Thyroid gland (tissue), 4 donors: ENCODE data around the gene CSMD2. TPM values are rescaled to one million over a fixed set of nuclear protein-coding genes. Genes with fewer than 3 reads are reported as not detected.

Experiments used
- DNase-seq, 2 donors: peaks; one replicate each; pipeline ENCODE4 v3.0.0-alpha.2; 2019
- H3K27ac ChIP-seq, 3 donors: fragments of 200-600 bp; sonication (generic); 1 replicate in 2 of 3; 2 replicates in 1 of 3; pipeline ENCODE4 v1.5.1; 2016 to 2019; ENCODE audit warnings: mild to moderate bottlenecking in 1 of 3, moderate library complexity in 1 of 3
- H3K27me3 ChIP-seq: fragments of 200-600 bp; sonication (generic); one replicate; pipeline ENCODE4 v1.5.1; 2019
- H3K36me3 ChIP-seq, 2 donors: fragments of 200-600 bp; sonication (generic); one replicate each; pipeline ENCODE4 v1.5.1; 2016 to 2019
- H3K4me1 ChIP-seq, 2 donors: fragments of 200-600 bp; sonication (generic); one replicate each; pipeline ENCODE4 v1.5.1; 2017 to 2019
- H3K4me3 ChIP-seq, 3 donors: fragments of 200-600 bp; sonication (generic); replicated peaks in 1 of 3; 1 replicate in 2 of 3; 2 replicates in 1 of 3; pipeline ENCODE4 v1.5.1; 2016; ENCODE audit warnings: mild to moderate bottlenecking in 1 of 3
- H3K9me3 ChIP-seq: fragments of 200-600 bp; sonication (generic); one replicate; pipeline ENCODE4 v1.5.1; 2017
- POLR2A ChIP-seq, 2 donors: fragments of 450-650 bp; IDR thresholded peaks; one replicate each; pipeline ENCODE4 v1.6.1; 2017; ENCODE audit warnings: antibody characterized with exemption in 2 of 2, mild to moderate bottlenecking in 2 of 2, moderate library complexity in 1 of 2
- WGBS, 2 donors: methylation state at CpG; one replicate each; pipeline ENCODE4 v1.1.5; 2017; 5-methylcytosine and 5-hydroxymethylcytosine counted together
- intact Hi-C: fragments of 100-400 bp; cut with DNase I; formaldehyde crosslinking; loops from one replicate; pipeline ENCODE4 v1.15.1; 2023
- total RNA-seq, 4 donors: library from RNA; depleted of rRNA; stranded (reverse); fragments of >200 nt; gene quantifications; one replicate each; pipeline ENCODE4 v1.2.3, GENCODE V29; 2016
- TF ChIP-seq, protein P1 (sequence below), 6 experiments: fragments of 200-600 bp in 3 of 6; fragments of 450-650 bp in 3 of 6; sonication (generic) in 3 of 6; IDR thresholded peaks; one replicate each; pipeline ENCODE4 v1.5.1; 2016 to 2019; ENCODE audit warnings: antibody characterized with exemption in 6 of 6, mild to moderate bottlenecking in 2 of 6, inconsistent platforms in 1 of 6, moderate library complexity in 1 of 6

Gene CSMD2
- total RNA-seq, 4 donors from 2014 or later = 0.10 to 0.45 (median 0.13) TPM; not detected in 1

DNA sequence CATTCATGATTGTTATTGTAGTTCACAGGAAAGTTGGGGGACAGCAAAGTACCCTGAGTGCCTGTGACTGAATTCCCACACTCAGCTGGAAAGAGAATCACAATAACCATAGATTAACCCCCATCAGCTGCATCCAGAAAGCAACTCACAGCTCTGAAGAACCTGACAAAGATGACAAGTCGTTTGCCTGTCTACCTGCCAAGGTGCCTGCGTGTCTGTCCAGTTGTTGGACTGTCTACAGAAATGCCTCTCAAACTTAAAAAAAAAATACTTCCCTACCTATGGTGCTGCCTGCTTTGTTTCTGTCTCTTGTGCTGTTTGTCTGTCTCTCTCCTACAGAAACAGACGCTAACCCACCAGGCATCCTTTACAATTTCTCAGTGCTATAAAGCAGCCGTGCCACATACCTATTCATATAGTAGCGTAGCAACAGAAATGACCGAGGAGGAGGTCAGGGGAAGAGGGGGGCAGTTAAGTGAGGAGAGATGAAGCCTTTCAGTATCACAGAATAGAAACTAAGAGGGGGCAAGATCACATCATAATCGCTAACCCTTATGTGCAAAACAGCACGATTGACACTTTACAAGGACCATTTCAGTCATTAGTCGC, 455.8 kb downstream of the CSMD2 start:
- WGBS, 2 donors = 55 to 64% methylated on average over 9 of the region's 9 CpGs
- H3K9me3 ChIP-seq = no peaks in the 10 kb centered on the region
- H3K4me1 ChIP-seq = no peaks in the 10 kb centered on the region
- H3K27me3 ChIP-seq = peaks cover 4% of the 10 kb centered on the region
- no peak for DNase-seq
- TF ChIP-seq POLR2A (IDR thresholded peaks at IDR 0.05) = no peak
- TF ChIP-seq, protein P1, sequence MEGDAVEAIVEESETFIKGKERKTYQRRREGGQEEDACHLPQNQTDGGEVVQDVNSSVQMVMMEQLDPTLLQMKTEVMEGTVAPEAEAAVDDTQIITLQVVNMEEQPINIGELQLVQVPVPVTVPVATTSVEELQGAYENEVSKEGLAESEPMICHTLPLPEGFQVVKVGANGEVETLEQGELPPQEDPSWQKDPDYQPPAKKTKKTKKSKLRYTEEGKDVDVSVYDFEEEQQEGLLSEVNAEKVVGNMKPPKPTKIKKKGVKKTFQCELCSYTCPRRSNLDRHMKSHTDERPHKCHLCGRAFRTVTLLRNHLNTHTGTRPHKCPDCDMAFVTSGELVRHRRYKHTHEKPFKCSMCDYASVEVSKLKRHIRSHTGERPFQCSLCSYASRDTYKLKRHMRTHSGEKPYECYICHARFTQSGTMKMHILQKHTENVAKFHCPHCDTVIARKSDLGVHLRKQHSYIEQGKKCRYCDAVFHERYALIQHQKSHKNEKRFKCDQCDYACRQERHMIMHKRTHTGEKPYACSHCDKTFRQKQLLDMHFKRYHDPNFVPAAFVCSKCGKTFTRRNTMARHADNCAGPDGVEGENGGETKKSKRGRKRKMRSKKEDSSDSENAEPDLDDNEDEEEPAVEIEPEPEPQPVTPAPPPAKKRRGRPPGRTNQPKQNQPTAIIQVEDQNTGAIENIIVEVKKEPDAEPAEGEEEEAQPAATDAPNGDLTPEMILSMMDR (IDR thresholded peaks at IDR 0.05) = no peak
- H3K36me3 ChIP-seq = no peaks in the 10 kb centered on the region
- no peak overlapping the region for H3K4me3 ChIP-seq
- H3K27ac ChIP-seq = no peak overlapping the region
- intact Hi-C loops = no loop called here

DNA sequence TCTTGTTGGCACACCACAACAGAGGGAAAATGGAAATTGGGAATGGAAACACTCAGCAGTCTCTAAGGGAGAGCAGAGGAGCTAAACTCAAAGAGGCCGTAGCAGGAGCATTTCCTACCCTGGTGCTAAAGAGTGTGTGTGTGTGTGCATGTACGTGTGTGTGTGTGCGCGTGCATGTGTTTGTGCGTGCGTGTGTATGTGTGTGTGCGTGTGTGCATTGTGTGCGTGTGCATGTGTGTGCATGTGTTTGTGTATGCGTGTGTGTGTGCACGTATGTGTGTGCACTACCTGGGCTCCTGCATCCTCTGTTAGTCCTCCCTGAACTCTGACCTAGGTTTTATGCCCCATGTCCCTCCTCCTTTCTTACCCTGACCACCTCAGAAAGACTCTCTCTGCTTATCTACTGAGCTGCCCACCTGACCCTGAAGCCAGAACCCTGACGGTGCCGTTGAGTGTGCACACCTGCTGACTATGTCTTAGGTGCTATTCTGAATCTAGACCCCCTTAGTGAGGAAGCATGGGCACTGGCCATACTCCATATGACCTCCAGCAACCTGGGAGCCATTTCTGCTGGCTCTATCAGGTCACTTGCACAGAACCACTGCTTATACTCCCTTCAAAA, 458.3 kb downstream of the CSMD2 start:
- Histone ChIP-seq H3K27me3 (peaks cover 4% of the 10 kb centered on the region), H3K9me3 (no peaks in the 10 kb centered on the region), H3K27ac (no peak overlapping the region), H3K36me3 (no peaks in the 10 kb centered on the region), H3K4me1 (no peaks in the 10 kb centered on the region), H3K4me3 (no peak overlapping the region)
- 84% methylated on average over 12 of the region's 12 CpGs for WGBS, 2 donors
- no peak for TF ChIP-seq POLR2A (IDR thresholded peaks at IDR 0.05)
- TF ChIP-seq, protein P1 (IDR thresholded peaks at IDR 0.05) = no peak
- intact Hi-C loops = no loop called here
- DNase-seq = no peak

DNA sequence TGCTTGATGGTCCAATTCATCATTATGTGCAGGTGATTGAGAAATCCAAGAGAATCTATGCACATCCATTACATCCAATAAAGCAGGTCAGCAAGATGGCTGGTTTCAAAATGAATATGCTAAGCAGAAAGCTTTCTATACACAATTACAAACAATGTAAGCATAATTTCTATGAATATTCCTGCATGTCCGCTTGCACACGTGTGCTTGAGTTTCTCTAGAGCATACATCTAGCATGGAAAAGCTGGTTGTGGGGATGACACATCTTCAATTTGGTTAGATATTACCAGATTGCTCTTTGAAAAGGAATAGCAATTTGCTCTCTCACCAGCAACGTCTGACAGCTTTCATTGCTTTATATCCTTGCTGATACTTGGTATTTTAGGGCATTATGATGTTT, 461.6 kb downstream of the CSMD2 start:
- no peaks in the 10 kb centered on the region for H3K36me3 ChIP-seq
- no peak overlapping the region for H3K27ac ChIP-seq
- no peaks in the 10 kb centered on the region for H3K9me3 ChIP-seq
- no peaks in the 10 kb centered on the region for H3K4me1 ChIP-seq
- TF ChIP-seq, protein P1 (IDR thresholded peaks at IDR 0.05) = no peak
- TF ChIP-seq POLR2A (IDR thresholded peaks at IDR 0.05) = no peak
- H3K27me3 ChIP-seq = peaks cover 4% of the 10 kb centered on the region
- intact Hi-C loops = no loop called here
- no peak overlapping the region for H3K4me3 ChIP-seq
- no peak for DNase-seq
- WGBS, 2 donors = 82 to 85% methylated on average over 3 of the region's 3 CpGs

DNA sequence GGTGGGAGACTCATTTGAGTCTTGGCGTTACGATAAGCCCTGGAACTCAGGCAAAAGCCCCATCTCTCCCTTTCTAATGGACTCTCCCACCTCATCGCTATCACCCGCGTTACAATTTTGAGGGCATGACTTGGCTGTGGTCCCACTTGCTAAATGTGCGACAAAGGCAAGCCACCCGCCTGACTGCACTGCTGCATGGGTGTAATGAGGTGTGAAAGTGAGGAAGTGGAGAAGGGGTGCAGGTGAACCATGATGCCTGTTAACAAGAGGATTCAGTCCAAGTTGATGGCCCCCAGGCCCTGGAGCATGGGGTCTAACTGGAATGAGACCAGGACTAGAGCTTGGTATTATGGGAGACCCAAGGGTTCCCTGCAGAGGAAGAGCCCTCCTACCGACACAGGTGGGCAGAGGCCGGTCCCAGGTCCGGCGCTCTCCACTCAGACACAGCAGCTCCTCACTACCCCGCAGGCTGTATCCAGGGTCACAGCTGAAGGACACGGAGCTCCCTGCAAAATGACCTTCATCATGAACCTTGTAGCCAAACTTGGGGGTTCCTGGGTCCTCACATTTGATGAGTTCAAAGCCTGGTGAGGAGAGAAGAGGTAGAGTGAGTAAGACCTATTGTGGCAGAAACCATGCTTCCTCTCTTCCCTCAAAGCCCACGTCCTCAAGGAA, 466.5 kb downstream of the CSMD2 start:
- no peak for DNase-seq
- no peak for TF ChIP-seq POLR2A (IDR thresholded peaks at IDR 0.05)
- TF ChIP-seq, protein P1 (IDR thresholded peaks at IDR 0.05) = no peak
- WGBS, 2 donors = 81 to 87% methylated on average over 13 to 14 of the region's 14 CpGs

DNA sequence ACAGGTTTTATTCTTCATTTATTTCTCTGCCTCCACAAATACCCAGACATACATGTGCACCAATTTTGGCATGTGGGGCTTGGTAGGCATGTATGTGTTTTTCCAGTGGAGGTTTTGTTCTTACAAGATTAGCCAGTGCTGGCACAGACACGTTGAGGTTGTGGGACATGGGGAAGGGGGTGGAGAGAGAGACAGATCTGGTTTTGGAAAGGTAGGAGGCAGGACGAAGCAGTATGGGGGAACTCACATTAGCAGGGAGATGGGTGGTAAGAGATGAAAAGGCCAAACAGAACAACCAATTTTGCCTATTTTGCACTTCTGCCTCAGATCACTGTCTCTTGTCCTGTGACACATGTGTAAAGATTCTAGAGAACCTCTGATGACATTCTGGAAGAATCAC, 467.2 kb downstream of the CSMD2 start:
- Histone ChIP-seq H3K27me3 (no peaks in the 10 kb centered on the region), H3K9me3 (no peaks in the 10 kb centered on the region), H3K36me3 (no peaks in the 10 kb centered on the region), H3K4me3 (no peak overlapping the region), H3K4me1 (no peaks in the 10 kb centered on the region), H3K27ac (no peak overlapping the region)
- TF ChIP-seq, protein P1 (IDR thresholded peaks at IDR 0.05) = no peak
- TF ChIP-seq POLR2A (IDR thresholded peaks at IDR 0.05) = no peak
- intact Hi-C loops = no loop called here
- WGBS, 2 donors = 73 to 77% methylated on average over 2 of the region's 2 CpGs
- DNase-seq = no peak

More for the DNA sequence above, 466.5 kb downstream of the CSMD2 start:
- Histone ChIP-seq H3K36me3 (no peaks in the 10 kb centered on the region), H3K27ac (no peak overlapping the region), H3K4me1 (no peaks in the 10 kb centered on the region), H3K9me3 (no peaks in the 10 kb centered on the region), H3K4me3 (no peak overlapping the region), H3K27me3 (no peaks in the 10 kb centered on the region)
- intact Hi-C loops = no loop called here
